Sigmoid colon (tissue), 7 donors: ENCODE data around the gene MATN4. TPM values are rescaled to one million over a fixed set of nuclear protein-coding genes. Genes with fewer than 3 reads are reported as not detected.

Source experiments
- DNase-seq: peaks from one replicate; pipeline ENCODE4 v3.0.0-alpha.2; 2019
- H3K27ac ChIP-seq, 4 donors: fragments of 200-600 bp; sonication (generic); one replicate each; pipeline ENCODE4 v1.5.1; 2016 to 2019; ENCODE audit warnings: mild to moderate bottlenecking in 1 of 4
- H3K27me3 ChIP-seq, 3 donors: fragments of 200-600 bp; sonication (generic); one replicate each; pipeline ENCODE4 v1.5.1; 2019; ENCODE audit warnings: mild to moderate bottlenecking in 1 of 3
- H3K36me3 ChIP-seq, 4 donors: fragments of 200-600 bp; sonication (generic); one replicate each; pipeline ENCODE4 v1.5.1; 2016 to 2019
- H3K4me1 ChIP-seq, 4 donors: fragments of 200-600 bp; sonication (generic); one replicate each; pipeline ENCODE4 v1.5.1; 2017 to 2019
- H3K4me3 ChIP-seq, 4 donors: fragments of 200-600 bp; sonication (generic); one replicate each; pipeline ENCODE4 v1.5.1; 2017 to 2019; ENCODE audit warnings: mild to moderate bottlenecking in 2 of 4, moderate library complexity in 1 of 4
- H3K9me3 ChIP-seq, 4 donors: fragments of 200-600 bp in 3 of 4; sonication (generic) in 3 of 4; one replicate each; pipeline versions ENCODE4 v1.5.1 to v1.6.1; 2013 to 2019
- CTCF ChIP-seq, 4 experiments: fragments of 450-650 bp in 3 of 4; fragments of 200-600 bp in 1 of 4; IDR thresholded peaks; one replicate each; pipeline ENCODE4 v1.5.1; 2016 to 2019; ENCODE audit warnings: antibody characterized with exemption in 4 of 4, mild to moderate bottlenecking in 3 of 4, moderate library complexity in 2 of 4
- EP300 ChIP-seq, 4 donors: sonication (generic); formaldehyde crosslinking; IDR thresholded peaks; one replicate each; pipeline ENCODE4 v1.6.1; 2017; ENCODE audit warnings: antibody characterized with exemption in 4 of 4
- POLR2A ChIP-seq, 2 donors: fragments of 450-650 bp; IDR thresholded peaks; one replicate each; pipeline ENCODE4 v1.6.1; 2016; ENCODE audit warnings: antibody characterized with exemption in 2 of 2, mild to moderate bottlenecking in 2 of 2, moderate library complexity in 2 of 2
- POLR2AphosphoS5 ChIP-seq, 4 donors: sonication (generic); formaldehyde crosslinking; IDR thresholded peaks; one replicate each; pipeline ENCODE4 v1.6.1; 2017; ENCODE audit warnings: antibody characterized with exemption in 4 of 4
- WGBS, 2 donors: extraction: QIAGEN DNeasy Blood & Tissue Kit; methylation state at CpG; one replicate each; pipeline ENCODE4 v1.1.7; 2013; 5-methylcytosine and 5-hydroxymethylcytosine counted together
- intact Hi-C: fragments of 100-400 bp; cut with DNase I; formaldehyde crosslinking; loops from one replicate; pipeline ENCODE4 v1.15.1; 2023
- polyA plus RNA-seq, 3 donors: library from polyadenylated mRNA; stranded (reverse); fragments of 200-250 nt; gene quantifications; one replicate each; pipeline ENCODE4 v1.2.3, GENCODE V29; 2013
- total RNA-seq, 4 donors: library from RNA; depleted of rRNA; stranded (reverse); fragments of >200 nt; gene quantifications; one replicate each; pipeline ENCODE4 v1.1.0, GENCODE V29; 2016
- donor health status: healthy with polysubstance abuse.
- donor health status: Bipolar disorder and iron deficiency.
- donor health status: healthy.

Gene MATN4
- total and polyA plus RNA-seq, 7 donors = 0.17 TPM; not detected in 6

- 69 to 88% methylated on average over 11 of the region's 11 CpGs for WGBS, 2 donors
These were observed 30.3 kb upstream of the MATN4 start for GRCh38 chr20:45338121-45339030.

GRCh38 chr20:45337367-45338120 is 29.4 kb upstream of the MATN4 start:
- Histone ChIP-seq H3K27ac (peak overlapping the region; percentile 94 to 99 (median 97)), H3K36me3 (peaks cover 12 to 46% (median 22%) of the 10 kb centered on the region in 4 donors), H3K27me3 (no peaks in the 10 kb centered on the region), H3K4me1 (peaks cover 6 to 73% (median 67%) of the 10 kb centered on the region in 4 donors), H3K4me3 (peak overlapping the region in 1 of 4 donors; percentile 12), H3K9me3 (no peaks in the 10 kb centered on the region)
- WGBS, 2 donors = 12 to 64% methylated on average over 15 of the region's 15 CpGs
- intact Hi-C loops = loop anchor here (5.0 kb wide), 1 partner anchor 110 kb away; no protein-coding TSS in a partner anchor
- TF ChIP-seq POLR2A (IDR thresholded peaks at IDR 0.05) (no peak), EP300 (IDR thresholded peaks at IDR 0.05) (peak in 1 of 4 donors; percentile 42), POLR2AphosphoS5 (IDR thresholded peaks at IDR 0.05) (peak in 3 of 4 donors; percentile 27 to 49 (median 41)), CTCF (IDR thresholded peaks at IDR 0.05) (no peak)
- peak; percentile 83 for DNase-seq

More at GRCh38 chr20:45338121-45339030, 30.3 kb upstream of the MATN4 start:
- H3K4me1 ChIP-seq = peaks cover 6 to 81% (median 75%) of the 10 kb centered on the region in 4 donors
- no peaks in the 10 kb centered on the region for H3K27me3 ChIP-seq
- no peak for TF ChIP-seq POLR2A (IDR thresholded peaks at IDR 0.05)
- no peak for TF ChIP-seq CTCF (IDR thresholded peaks at IDR 0.05)
- no peak for TF ChIP-seq EP300 (IDR thresholded peaks at IDR 0.05)
- TF ChIP-seq POLR2AphosphoS5 (IDR thresholded peaks at IDR 0.05) = no peak
- H3K9me3 ChIP-seq = no peaks in the 10 kb centered on the region
- peak overlapping the region; percentile 94 to 99 (median 97) for H3K27ac ChIP-seq
- peak overlapping the region in 1 of 4 donors; percentile 12 for H3K4me3 ChIP-seq
- intact Hi-C loops = loop anchor here (5.0 kb wide), 1 partner anchor 109 kb away; no protein-coding TSS in a partner anchor
- no peak for DNase-seq
- H3K36me3 ChIP-seq = peaks cover 6 to 38% (median 14%) of the 10 kb centered on the region in 4 donors

GRCh38 chr20:45336530-45337366 is 28.6 kb upstream of the MATN4 start:
- 22 to 71% methylated on average over 11 of the region's 11 CpGs for WGBS, 2 donors
- Histone ChIP-seq H3K4me1 (peaks cover 6 to 65% (median 59%) of the 10 kb centered on the region in 4 donors), H3K27ac (peak overlapping the region; percentile 94 to 99 (median 97)), H3K27me3 (no peaks in the 10 kb centered on the region), H3K4me3 (peak overlapping the region in 1 of 4 donors; percentile 12), H3K9me3 (no peaks in the 10 kb centered on the region), H3K36me3 (peaks cover 20 to 54% (median 29%) of the 10 kb centered on the region in 4 donors)
- TF ChIP-seq CTCF (IDR thresholded peaks at IDR 0.05) (no peak), EP300 (IDR thresholded peaks at IDR 0.05) (peak in 2 of 4 donors; percentile 7 to 94), POLR2AphosphoS5 (IDR thresholded peaks at IDR 0.05) (peak; percentile 29 to 84 (median 47))
- DNase-seq = peak; percentile 85
- intact Hi-C loops = loop anchor here (5.0 kb wide), 1 partner anchor 111 kb away; no protein-coding TSS in a partner anchor

GRCh38 chr20:45330476-45330875 is 22.4 kb upstream of the MATN4 start:
- H3K9me3 ChIP-seq = no peaks in the 10 kb centered on the region
- DNase-seq = no peak
- peaks cover 57 to 100% (median 75%) of the 10 kb centered on the region in 4 donors for H3K36me3 ChIP-seq
- no peaks in the 10 kb centered on the region for H3K27me3 ChIP-seq
- TF ChIP-seq EP300 (IDR thresholded peaks at IDR 0.05) (no peak), POLR2A (IDR thresholded peaks at IDR 0.05) (no peak), POLR2AphosphoS5 (IDR thresholded peaks at IDR 0.05) (no peak), CTCF (IDR thresholded peaks at IDR 0.05) (no peak)
- intact Hi-C loops = no loop called here
- H3K4me1 ChIP-seq = peaks cover 0 to 2% (median 0%) of the 10 kb centered on the region in 4 donors
- 93 to 96% methylated on average over 3 of the region's 3 CpGs for WGBS, 2 donors
- no peak overlapping the region for H3K4me3 ChIP-seq
- H3K27ac ChIP-seq = peak overlapping the region in 1 of 4 donors; percentile 30
